ENCODE data around the gene CCNF. TPM values are rescaled to one million over a fixed set of nuclear protein-coding genes. Genes with fewer than 3 reads are reported as not detected.
"Not testable (repeated sequence)": the region's sequence is repeated elsewhere in the genome, so short reads cannot be mapped to it uniquely, and the experiment has no call there.

The CCNF gene
- total RNA-seq, 2 experiments from 2014 or later: 43.5 TPM

DNA sequence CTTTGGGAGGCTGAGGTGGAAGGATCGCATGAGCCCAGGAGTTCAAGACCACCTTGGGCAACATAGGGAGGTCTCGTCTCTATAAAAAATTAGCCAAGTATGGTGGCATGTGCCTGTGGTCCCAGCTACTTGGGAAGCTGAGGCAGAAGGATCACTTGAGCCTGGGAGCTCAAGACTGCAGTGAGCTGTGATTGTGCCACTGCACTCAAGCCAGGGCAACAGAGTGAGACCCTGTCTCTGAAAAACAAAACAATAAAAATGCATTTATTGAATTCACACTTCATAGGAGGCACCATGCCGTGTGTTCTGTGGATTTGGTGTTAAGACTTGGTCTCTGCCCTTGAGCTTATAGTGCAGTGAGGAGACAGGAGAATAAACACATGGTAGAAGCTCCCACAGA is 48.1 kb downstream of the CCNF start:
- intact Hi-C loops (cut with micrococcal nuclease): no loop called here
- CTCF ChIA-PET: interaction anchor here (1.2 to 1.3 kb wide), 2 partner anchors 11 to 24 kb away, joined by 3 to 10 read pairs; no protein-coding TSS in a partner anchor
- no peak overlapping the region for H3K27ac Mint-ChIP-seq
- DNase-seq (no peak), ATAC-seq (no peak)
- POLR2A ChIA-PET: interaction anchor here (0.6 to 1.4 kb wide), 3 partner anchors 18 to 113 kb away, joined by 3 read pairs; no protein-coding TSS in a partner anchor
- peaks cover 20% of the 10 kb centered on the region for H3K4me1 Mint-ChIP-seq (ENCODE audit: low read depth)
- H3K36me3 Mint-ChIP-seq (ENCODE audit: low read depth): no peaks in the 10 kb centered on the region
- TF ChIP-seq, protein P1, sequence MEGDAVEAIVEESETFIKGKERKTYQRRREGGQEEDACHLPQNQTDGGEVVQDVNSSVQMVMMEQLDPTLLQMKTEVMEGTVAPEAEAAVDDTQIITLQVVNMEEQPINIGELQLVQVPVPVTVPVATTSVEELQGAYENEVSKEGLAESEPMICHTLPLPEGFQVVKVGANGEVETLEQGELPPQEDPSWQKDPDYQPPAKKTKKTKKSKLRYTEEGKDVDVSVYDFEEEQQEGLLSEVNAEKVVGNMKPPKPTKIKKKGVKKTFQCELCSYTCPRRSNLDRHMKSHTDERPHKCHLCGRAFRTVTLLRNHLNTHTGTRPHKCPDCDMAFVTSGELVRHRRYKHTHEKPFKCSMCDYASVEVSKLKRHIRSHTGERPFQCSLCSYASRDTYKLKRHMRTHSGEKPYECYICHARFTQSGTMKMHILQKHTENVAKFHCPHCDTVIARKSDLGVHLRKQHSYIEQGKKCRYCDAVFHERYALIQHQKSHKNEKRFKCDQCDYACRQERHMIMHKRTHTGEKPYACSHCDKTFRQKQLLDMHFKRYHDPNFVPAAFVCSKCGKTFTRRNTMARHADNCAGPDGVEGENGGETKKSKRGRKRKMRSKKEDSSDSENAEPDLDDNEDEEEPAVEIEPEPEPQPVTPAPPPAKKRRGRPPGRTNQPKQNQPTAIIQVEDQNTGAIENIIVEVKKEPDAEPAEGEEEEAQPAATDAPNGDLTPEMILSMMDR (IDR thresholded peaks at IDR 0.05): no peak
- H3K4me3 Mint-ChIP-seq: no peak overlapping the region
- H3K9me3 Mint-ChIP-seq: no peaks in the 10 kb centered on the region
- H3K27me3 Mint-ChIP-seq: peaks cover 8% of the 10 kb centered on the region

DNA sequence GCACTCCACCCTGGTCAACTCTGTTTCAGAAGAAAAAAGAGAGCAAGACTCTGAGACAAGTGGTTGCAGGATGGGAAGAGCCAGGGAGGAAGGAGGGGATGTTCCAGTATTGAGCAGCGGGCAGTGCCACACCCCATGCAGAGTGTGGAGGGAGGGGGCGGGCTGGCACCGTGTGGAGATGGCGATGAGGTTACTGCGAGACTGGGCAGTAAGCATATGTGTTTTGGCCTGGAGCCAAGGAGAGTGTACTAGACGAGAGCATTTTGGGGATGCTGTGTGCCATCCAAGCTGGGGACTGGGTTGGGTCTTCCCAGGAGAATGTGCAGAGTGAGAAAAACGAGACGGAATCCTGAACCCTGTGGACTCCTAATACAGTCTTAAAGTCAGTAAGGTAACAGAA is 49.0 kb downstream of the CCNF start:
- ChIA-PET CTCF (interaction anchor here (1.3 kb wide), 1 partner anchor 23 kb away, joined by 10 read pairs; no protein-coding TSS in a partner anchor), POLR2A (interaction anchor here (0.9 to 1.5 kb wide), 4 partner anchors 9 to 210 kb away, joined by 3 to 7 read pairs (median 3); no protein-coding TSS in a partner anchor)
- no peaks in the 10 kb centered on the region for H3K36me3 Mint-ChIP-seq (ENCODE audit: low read depth)
- intact Hi-C loops (cut with micrococcal nuclease): no loop called here
- H3K4me1 Mint-ChIP-seq (ENCODE audit: low read depth): peaks cover 15% of the 10 kb centered on the region
- ATAC-seq: no peak
- TF ChIP-seq, protein P1 (IDR thresholded peaks at IDR 0.05): no peak
- no peak overlapping the region for H3K4me3 Mint-ChIP-seq
- H3K27me3 Mint-ChIP-seq: peaks cover under 1% of the 10 kb centered on the region
- H3K27ac Mint-ChIP-seq: no peak overlapping the region
- DNase-seq: no peak
- H3K9me3 Mint-ChIP-seq: no peaks in the 10 kb centered on the region

DNA sequence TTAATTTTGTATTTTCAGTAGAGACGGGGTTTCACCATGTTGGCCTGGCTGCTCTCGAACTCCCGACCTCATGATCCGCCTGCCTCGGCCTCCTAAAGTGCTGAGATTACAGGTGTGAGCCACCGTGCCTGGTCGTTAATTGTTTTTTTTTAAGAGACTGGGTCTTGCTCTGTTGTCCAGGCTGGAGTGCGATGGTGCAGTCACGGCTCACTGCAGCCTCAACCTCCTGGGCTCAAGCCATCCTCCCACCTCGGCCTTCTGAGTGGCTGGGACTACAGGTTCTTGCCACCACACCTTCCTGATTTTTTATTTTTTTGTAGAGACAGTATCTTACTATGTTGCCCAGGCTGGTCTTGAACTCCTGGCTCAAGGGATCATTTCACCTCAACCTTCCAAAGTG is 50.7 kb downstream of the CCNF start:
- H3K36me3 Mint-ChIP-seq (ENCODE audit: low read depth); intact Hi-C loops (cut with micrococcal nuclease); CTCF ChIA-PET; H3K4me3 Mint-ChIP-seq; ATAC-seq; H3K27me3 Mint-ChIP-seq; H3K27ac Mint-ChIP-seq; H3K9me3 Mint-ChIP-seq; DNase-seq: not testable (repeated sequence)
- H3K4me1 Mint-ChIP-seq (ENCODE audit: low read depth): peaks cover 14% of the 10 kb centered on the region
- POLR2A ChIA-PET: interaction anchor here (1.2 to 1.5 kb wide), 2 partner anchors 10 to 23 kb away, joined by 3 to 7 read pairs; no protein-coding TSS in a partner anchor

DNA sequence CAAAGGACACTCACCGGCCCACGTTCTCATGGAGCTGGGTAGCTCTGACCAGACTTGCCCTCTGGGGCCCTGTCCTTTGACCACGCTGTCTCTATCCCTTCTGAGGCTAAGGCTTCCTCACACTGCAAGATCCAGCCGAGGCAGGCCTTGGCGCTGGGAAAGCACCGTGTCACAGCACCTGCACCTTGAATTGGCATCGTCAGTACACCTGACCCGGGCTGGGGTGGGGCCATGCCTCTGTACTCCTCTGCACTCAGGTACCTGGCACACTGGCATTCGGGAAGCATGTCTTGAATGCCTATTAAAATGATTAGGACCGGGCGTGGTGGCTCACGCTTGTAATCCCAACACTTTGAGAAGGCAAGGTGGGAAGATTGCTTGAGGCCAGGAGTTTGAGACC is 51.7 kb downstream of the CCNF start:
- no peaks in the 10 kb centered on the region for H3K27me3 Mint-ChIP-seq
- intact Hi-C loops (cut with micrococcal nuclease): no loop called here
- DNase-seq: no peak
- ChIA-PET POLR2A (interaction anchor here (1.7 kb wide), 1 partner anchor 32 kb away, joined by 5 read pairs; no protein-coding TSS in a partner anchor), CTCF (no interaction called here)
- TF ChIP-seq, protein P1 (IDR thresholded peaks at IDR 0.05): no peak
- no peaks in the 10 kb centered on the region for H3K9me3 Mint-ChIP-seq
- peaks cover 13% of the 10 kb centered on the region for H3K4me1 Mint-ChIP-seq (ENCODE audit: low read depth)
- H3K4me3 Mint-ChIP-seq: no peak overlapping the region
- no peaks in the 10 kb centered on the region for H3K36me3 Mint-ChIP-seq (ENCODE audit: low read depth)
- H3K27ac Mint-ChIP-seq: no peak overlapping the region
- no peak for ATAC-seq

DNA sequence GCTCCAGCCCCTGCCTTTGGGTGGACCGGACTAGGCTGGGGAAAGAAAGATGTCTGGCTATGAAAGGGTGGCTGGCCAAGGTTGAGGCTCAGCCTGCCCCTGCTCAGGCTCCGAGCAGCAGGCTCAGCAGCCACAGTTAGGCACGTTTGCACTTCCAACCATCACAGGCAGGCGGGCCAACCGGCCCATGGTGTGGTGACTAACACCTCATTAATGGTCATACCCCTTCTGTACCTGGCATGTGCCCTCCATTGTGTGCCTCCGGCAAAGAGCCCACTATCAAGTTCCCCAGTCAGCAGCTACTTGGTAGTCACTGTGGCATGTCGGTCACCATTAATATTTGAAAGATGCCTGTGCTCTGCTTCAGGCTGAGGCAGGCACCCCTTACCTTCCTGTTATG is 52.4 kb downstream of the CCNF start:
- ATAC-seq (no peak), DNase-seq (no peak)
- Mint-ChIP-seq H3K4me1 (ENCODE audit: low read depth) (peaks cover 14% of the 10 kb centered on the region), H3K27ac (no peak overlapping the region), H3K4me3 (no peak overlapping the region), H3K9me3 (no peaks in the 10 kb centered on the region), H3K36me3 (ENCODE audit: low read depth) (no peaks in the 10 kb centered on the region), H3K27me3 (no peaks in the 10 kb centered on the region)
- intact Hi-C loops (cut with micrococcal nuclease): no loop called here
- ChIA-PET POLR2A (interaction anchor here (1.3 to 1.7 kb wide), 2 partner anchors 12 to 31 kb away, joined by 3 to 5 read pairs; no protein-coding TSS in a partner anchor), CTCF (no interaction called here)
- TF ChIP-seq, protein P1 (IDR thresholded peaks at IDR 0.05): no peak

All from activated CD8-positive, alpha-beta T cell treated with anti-CD3 and anti-CD28 coated beads for 36 hours (primary cell).